Subcutaneous adipose tissue (tissue), 4 donors: ENCODE results near the gene FGD5. TPM values are rescaled to one million over a fixed set of nuclear protein-coding genes. Genes with fewer than 3 reads are reported as not detected.

Experiments used
- CTCF ChIP-seq: fragments of 450-650 bp; IDR thresholded peaks from one replicate; pipeline ENCODE4 v1.5.1; 2016; ENCODE audit warnings: low read depth, mild to moderate bottlenecking, control low read depth, antibody characterized with exemption, moderate library complexity
- total RNA-seq, 4 donors: library from RNA; depleted of rRNA; stranded (reverse); fragments of >200 nt; gene quantifications; one replicate each; pipeline ENCODE4 v1.1.0, GENCODE V29; 2016

Gene FGD5
- total RNA-seq, 4 donors from 2014 or later = 18.2 to 62.9 (median 27.6) TPM

GRCh38 chr3:14874784-14875183 lies 56.0 kb downstream of the FGD5 start:
- TF ChIP-seq CTCF = no peak

GRCh38 chr3:14875411-14876175 lies 56.8 kb downstream of the FGD5 start:
- TF ChIP-seq CTCF = no peak

- TF ChIP-seq CTCF = no peak
Observed at GRCh38 chr3:14876921-14877333, 58.2 kb downstream of the FGD5 start.

- TF ChIP-seq CTCF = no peak
Observed at GRCh38 chr3:14877469-14877868, 58.7 kb downstream of the FGD5 start.

- no peak for TF ChIP-seq CTCF
Observed at GRCh38 chr3:14879211-14879874, 60.6 kb downstream of the FGD5 start.

- TF ChIP-seq CTCF = no peak
Observed at GRCh38 chr3:14880447-14881106, 61.8 kb downstream of the FGD5 start.

GRCh38 chr3:14883226-14883625 lies 64.5 kb downstream of the FGD5 start:
- TF ChIP-seq CTCF = no peak
